SK-N-SH (cell line): ENCODE data around the gene P3H4. TPM values are rescaled to one million over a fixed set of nuclear protein-coding genes. Genes with fewer than 3 reads are reported as not detected.

Experiments used
- CTCF ChIA-PET: fragments of 300-600, 350-600 bp; formaldehyde crosslinking; extraction: SDS; loops from one replicate; lab custom pipeline; 2021; lab: Yijun Ruan, JAX
- POLR2A ChIA-PET: fragments of 350-600 bp; sonication (Branson Sonifier 250); formaldehyde crosslinking; extraction: SDS; loops from one replicate; lab custom pipeline; 2020; ENCODE audit warnings: antibody characterized with exemption, inconsistent platforms; lab: Yijun Ruan, JAX
- DNase-seq: peaks from one replicate; pipeline ENCODE4 v3.0.0; 2012
- H2AFZ ChIP-seq: fragments of 200-600 bp; sonication (generic); 2 replicates; pipeline ENCODE4 v1.8.1; 2016; ENCODE audit warnings: antibody characterized with exemption, mild to moderate bottlenecking, low read depth
- H3F3A ChIP-seq: fragments of 200-600 bp; sonication (generic); replicated peaks from 2 replicates; pipeline ENCODE3; 2016; ENCODE audit warnings: antibody characterized with exemption, mild to moderate bottlenecking; ENCODE audit not compliant: insufficient read depth
- H3K27ac ChIP-seq, 2 experiments: fragments of 200-500 bp in 1 of 2; fragments of 200-600 bp in 1 of 2; sonication (Bioruptor generic) in 1 of 2; sonication (generic), shearing (Covaris generic) in 1 of 2; 2 replicates each; pipeline versions ENCODE4 v1.5.1 to v1.6.1; 2014 to 2016; ENCODE audit warnings: low read depth in 2 of 2, inconsistent platforms in 1 of 2, low read length in 1 of 2, mild to moderate bottlenecking in 1 of 2, mixed read lengths in 1 of 2
- H3K27me3 ChIP-seq: fragments of 200-600 bp; sonication (generic), shearing (Covaris generic); 2 replicates; pipeline ENCODE4 v1.6.1; 2016; ENCODE audit warnings: mixed run types; ENCODE audit not compliant: insufficient read depth
- H3K36me3 ChIP-seq, 2 experiments: fragments of 200-500 bp in 1 of 2; fragments of 200-600 bp in 1 of 2; sonication (Bioruptor generic) in 1 of 2; sonication (generic) in 1 of 2; replicated peaks in 1 of 2; 2 replicates each; pipeline versions ENCODE3 to v1.5.1; 2014 to 2016; ENCODE audit warnings: low read length in 1 of 2, mild to moderate bottlenecking in 1 of 2; ENCODE audit not compliant: insufficient read depth in 2 of 2, control insufficient read depth in 1 of 2
- H3K4me1 ChIP-seq, 2 experiments: fragments of 200-500 bp in 1 of 2; fragments of 200-600 bp in 1 of 2; sonication (Bioruptor generic) in 1 of 2; sonication (generic), shearing (Covaris generic) in 1 of 2; 2 replicates each; pipeline versions ENCODE4 v1.5.1 to v1.6.1; 2014 to 2016; ENCODE audit warnings: low read depth in 1 of 2, low read length in 1 of 2, mixed run types in 1 of 2; ENCODE audit not compliant: insufficient read depth in 2 of 2, control insufficient read depth in 1 of 2
- H3K4me2 ChIP-seq: fragments of 200-600 bp; sonication (generic), shearing (Covaris generic); 2 replicates; pipeline ENCODE4 v1.6.1; 2017; ENCODE audit warnings: mixed run types
- H3K4me3 ChIP-seq, 2 experiments: fragments of 200-500 bp in 1 of 2; fragments of 200-600 bp in 1 of 2; sonication (Bioruptor generic) in 1 of 2; sonication (generic), shearing (Covaris generic) in 1 of 2; 2 replicates each; pipeline versions ENCODE4 v1.5.1 to v1.8.1; 2014 to 2016; ENCODE audit warnings: low read depth in 2 of 2, inconsistent platforms in 1 of 2, low read length in 1 of 2, mild to moderate bottlenecking in 1 of 2, mixed read lengths in 1 of 2, moderate library complexity in 1 of 2
- H3K79me2 ChIP-seq: fragments of 200-600 bp; sonication (generic); 2 replicates; pipeline ENCODE4 v1.8.1; 2017; ENCODE audit warnings: mild to moderate bottlenecking; ENCODE audit not compliant: insufficient read depth
- H3K9ac ChIP-seq: fragments of 200-600 bp; sonication (generic); 2 replicates; pipeline ENCODE4 v1.6.1; 2017; ENCODE audit warnings: mixed run types
- H3K9me2 ChIP-seq: fragments of 200-600 bp; sonication (generic); 2 replicates; pipeline ENCODE4 v1.6.1; 2017; ENCODE audit warnings: mixed run types
- H3K9me3 ChIP-seq: fragments of 200-600 bp; sonication (generic); 2 replicates; pipeline ENCODE4 v1.6.1; 2017; ENCODE audit warnings: mixed run types, mild to moderate bottlenecking, moderate library complexity
- H4K20me1 ChIP-seq: fragments of 200-600 bp; sonication (generic); 2 replicates; pipeline ENCODE4 v1.6.1; 2017; ENCODE audit warnings: mild to moderate bottlenecking, mixed run types; ENCODE audit not compliant: insufficient read depth
- RXRA ChIP-seq: IDR thresholded peaks from 2 replicates; pipeline ENCODE4 v1.4.0; 2012; ENCODE audit warnings: low read depth, mild to moderate bottlenecking, borderline replicate concordance
- TAF1 ChIP-seq: IDR thresholded peaks from 2 replicates; pipeline ENCODE4 v1.6.1; 2012; ENCODE audit warnings: low read depth, mild to moderate bottlenecking, low read length, moderate library complexity, borderline replicate concordance
- TEAD4 ChIP-seq: IDR thresholded peaks from 2 replicates; pipeline ENCODE4 v1.4.0; 2012; ENCODE audit warnings: mild to moderate bottlenecking, borderline replicate concordance; ENCODE audit not compliant: insufficient read depth
- WGBS: methylation state at CpG from one replicate; pipeline ENCODE4 v1.1.6; 2017; ENCODE audit warnings: low lambda C conversion rate; 5-methylcytosine and 5-hydroxymethylcytosine counted together
- polyA plus RNA-seq, 3 experiments: library from polyadenylated mRNA; depleted of rRNA; stranded (reverse); fragments of >200 nt; gene quantifications; 2 replicates each; pipeline ENCODE4 v1.2.3, GENCODE V29; 2012
- TF ChIP-seq, protein P1 (sequence below): IDR thresholded peaks from 2 replicates; pipeline ENCODE4; 2012
- TF ChIP-seq, protein P2 (sequence below): fragments of 200-600 bp; sonication (generic); IDR thresholded peaks from 2 replicates; pipeline ENCODE4 v1.6.1; 2017; ENCODE audit warnings: antibody characterized with exemption, mild to moderate bottlenecking, moderate library complexity

Gene P3H4
- polyA plus RNA-seq, 1 of the 3 experiments (the other 2 are of a cell fraction), result 88.3 TPM

DNA sequence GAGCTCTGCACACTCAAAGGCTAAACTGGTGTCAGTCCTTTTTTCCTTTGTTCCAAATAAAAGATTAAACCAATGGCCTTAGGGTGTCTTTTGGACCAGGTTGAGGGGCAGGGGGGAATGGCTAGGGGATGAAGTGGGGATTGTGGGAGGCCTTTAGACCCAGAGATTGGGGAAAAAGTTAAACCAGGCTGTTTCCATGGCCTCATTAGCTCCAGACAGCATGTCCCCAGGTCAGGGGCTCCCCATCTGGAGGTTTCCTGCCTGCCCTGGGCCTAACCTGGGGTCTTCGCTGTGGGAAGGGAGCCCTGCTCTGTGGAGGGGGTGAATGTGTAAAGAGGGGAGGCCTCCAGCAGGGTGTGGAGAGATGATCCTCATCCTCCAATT lies 11.4 kb upstream of the P3H4 start:
- no peak for DNase-seq
- H3K9me3 ChIP-seq, result no peaks in the 10 kb centered on the region
- no peaks in the 10 kb centered on the region for H3K9me2 ChIP-seq
- no peak overlapping the region for H3K4me3 ChIP-seq
- 0 out of 2 replicates have a peak, but pooled peaks cover 2% of the 10 kb centered on the region for H4K20me1 ChIP-seq
- POLR2A ChIA-PET, result no interaction called here
- WGBS, result 100% methylated on average over 1 of the region's 1 CpG
- no peak overlapping the region for H3K9ac ChIP-seq
- no peaks in the 10 kb centered on the region for H3K79me2 ChIP-seq
- CTCF ChIA-PET, result interaction anchor here (0.8 to 1.0 kb wide), 2 partner anchors 12 to 136 kb away, joined by 3 to 4 read pairs; no protein-coding TSS in a partner anchor
- no peak overlapping the region for H3K4me2 ChIP-seq
- TF ChIP-seq, protein P1, sequence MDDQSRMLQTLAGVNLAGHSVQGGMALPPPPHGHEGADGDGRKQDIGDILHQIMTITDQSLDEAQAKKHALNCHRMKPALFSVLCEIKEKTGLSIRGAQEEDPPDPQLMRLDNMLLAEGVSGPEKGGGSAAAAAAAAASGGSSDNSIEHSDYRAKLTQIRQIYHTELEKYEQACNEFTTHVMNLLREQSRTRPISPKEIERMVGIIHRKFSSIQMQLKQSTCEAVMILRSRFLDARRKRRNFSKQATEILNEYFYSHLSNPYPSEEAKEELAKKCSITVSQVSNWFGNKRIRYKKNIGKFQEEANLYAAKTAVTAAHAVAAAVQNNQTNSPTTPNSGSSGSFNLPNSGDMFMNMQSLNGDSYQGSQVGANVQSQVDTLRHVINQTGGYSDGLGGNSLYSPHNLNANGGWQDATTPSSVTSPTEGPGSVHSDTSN, result peak; percentile 1; the same call in 1 of the 2 replicates
- TF ChIP-seq TAF1, result no peak
- TF ChIP-seq, all 33 proteins: peak for 1
- Histone ChIP-seq H2AFZ (no peak overlapping the region), H3F3A (peaks cover 9% of the 10 kb centered on the region), H3K27ac (no peak overlapping the region), H3K36me3 (peaks cover 3 to 35% of the 10 kb centered on the region in 2 experiments), H3K4me1 (no peaks in the 10 kb centered on the region), H3K27me3 (no peaks in the 10 kb centered on the region)

DNA sequence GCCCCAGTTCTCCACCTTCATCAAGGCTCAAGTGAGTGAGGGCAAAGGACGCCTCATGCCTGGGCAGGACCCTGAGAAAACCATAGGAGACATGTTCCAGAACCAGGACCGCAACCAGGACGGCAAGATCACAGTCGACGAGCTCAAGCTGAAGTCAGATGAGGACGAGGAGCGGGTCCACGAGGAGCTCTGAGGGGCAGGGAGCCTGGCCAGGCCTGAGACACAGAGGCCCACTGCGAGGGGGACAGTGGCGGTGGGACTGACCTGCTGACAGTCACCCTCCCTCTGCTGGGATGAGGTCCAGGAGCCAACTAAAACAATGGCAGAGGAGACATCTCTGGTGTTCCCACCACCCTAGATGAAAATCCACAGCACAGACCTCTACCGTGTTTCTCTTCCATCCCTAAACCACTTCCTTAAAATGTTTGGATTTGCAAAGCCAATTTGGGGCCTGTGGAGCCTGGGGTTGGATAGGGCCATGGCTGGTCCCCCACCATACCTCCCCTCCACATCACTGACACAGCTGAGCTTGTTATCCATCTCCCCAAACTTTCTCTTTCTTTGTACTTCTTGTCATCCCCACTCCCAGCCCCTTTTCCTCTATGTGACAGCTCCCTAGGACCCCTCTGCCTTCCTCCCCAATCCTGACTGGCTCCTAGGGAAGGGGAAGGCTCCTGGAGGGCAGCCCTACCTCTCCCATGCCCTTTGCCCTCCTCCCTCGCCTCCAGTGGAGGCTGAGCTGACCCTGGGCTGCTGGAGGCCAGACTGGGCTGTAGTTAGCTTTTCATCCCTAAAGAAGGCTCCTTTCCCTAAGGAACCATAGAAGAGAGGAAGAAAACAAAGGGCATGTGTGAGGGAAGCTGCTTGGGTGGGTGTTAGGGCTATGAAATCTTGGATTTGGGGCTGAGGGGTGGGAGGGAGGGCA lies 10.7 kb upstream of the P3H4 start:
- H3K9me3 ChIP-seq, result no peaks in the 10 kb centered on the region
- ChIA-PET CTCF (interaction anchor here (0.8 to 1.0 kb wide), 2 partner anchors 11 to 137 kb away, joined by 3 to 4 read pairs; no protein-coding TSS in a partner anchor), POLR2A (interaction anchor here (0.5 kb wide), 1 partner anchor 17 kb away, joined by 3 read pairs; no protein-coding TSS in a partner anchor)
- H3K27ac ChIP-seq, result no peak overlapping the region; a peak in 1 of 4 replicates
- no peaks in the 10 kb centered on the region for H3K9me2 ChIP-seq
- peaks cover 3 to 33% of the 10 kb centered on the region in 2 experiments for H3K36me3 ChIP-seq
- no peak overlapping the region for H3K4me3 ChIP-seq
- H3K79me2 ChIP-seq, result no peaks in the 10 kb centered on the region
- no peak for DNase-seq
- TF ChIP-seq RXRA (no peak), TEAD4 (no peak)
- TF ChIP-seq, protein P2, sequence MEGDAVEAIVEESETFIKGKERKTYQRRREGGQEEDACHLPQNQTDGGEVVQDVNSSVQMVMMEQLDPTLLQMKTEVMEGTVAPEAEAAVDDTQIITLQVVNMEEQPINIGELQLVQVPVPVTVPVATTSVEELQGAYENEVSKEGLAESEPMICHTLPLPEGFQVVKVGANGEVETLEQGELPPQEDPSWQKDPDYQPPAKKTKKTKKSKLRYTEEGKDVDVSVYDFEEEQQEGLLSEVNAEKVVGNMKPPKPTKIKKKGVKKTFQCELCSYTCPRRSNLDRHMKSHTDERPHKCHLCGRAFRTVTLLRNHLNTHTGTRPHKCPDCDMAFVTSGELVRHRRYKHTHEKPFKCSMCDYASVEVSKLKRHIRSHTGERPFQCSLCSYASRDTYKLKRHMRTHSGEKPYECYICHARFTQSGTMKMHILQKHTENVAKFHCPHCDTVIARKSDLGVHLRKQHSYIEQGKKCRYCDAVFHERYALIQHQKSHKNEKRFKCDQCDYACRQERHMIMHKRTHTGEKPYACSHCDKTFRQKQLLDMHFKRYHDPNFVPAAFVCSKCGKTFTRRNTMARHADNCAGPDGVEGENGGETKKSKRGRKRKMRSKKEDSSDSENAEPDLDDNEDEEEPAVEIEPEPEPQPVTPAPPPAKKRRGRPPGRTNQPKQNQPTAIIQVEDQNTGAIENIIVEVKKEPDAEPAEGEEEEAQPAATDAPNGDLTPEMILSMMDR, result no peak
- H2AFZ ChIP-seq, result no peak overlapping the region
- no peaks in the 10 kb centered on the region for H3K27me3 ChIP-seq
- 95% methylated on average over 10 of the region's 12 CpGs for WGBS
- no peak overlapping the region for H3K4me2 ChIP-seq
- peaks cover 9% of the 10 kb centered on the region for H3F3A ChIP-seq
- no peak overlapping the region for H3K9ac ChIP-seq
- no peaks in the 10 kb centered on the region for H3K4me1 ChIP-seq
- 0 out of 2 replicates have a peak, but pooled peaks cover 3% of the 10 kb centered on the region for H4K20me1 ChIP-seq
